Parathyroid adenoma (tissue), 2 donors: Measurements from ENCODE around the gene ZC3H13.

Experiments
- H2AFZ ChIP-seq: fragments of 300-600 bp; sonication (generic); one replicate; pipeline ENCODE4 v1.7.0; 2017; ENCODE audit warnings: antibody characterized with exemption, mild to moderate bottlenecking
- H3K27ac ChIP-seq: fragments of 300-600 bp; sonication (generic); one replicate; pipeline ENCODE4 v1.7.0; 2017
- H3K27me3 ChIP-seq: fragments of 300-600 bp; sonication (generic); one replicate; pipeline ENCODE4 v1.7.0; 2017; ENCODE audit warnings: low read length; ENCODE audit not compliant: control insufficient read depth, insufficient read depth
- H3K36me3 ChIP-seq: fragments of 300-600 bp; sonication (generic); one replicate; pipeline ENCODE4 v1.7.0; 2017; ENCODE audit warnings: low read length; ENCODE audit not compliant: control insufficient read depth, insufficient read depth
- H3K4me1 ChIP-seq: fragments of 300-600 bp; sonication (generic); one replicate; pipeline ENCODE4 v1.7.0; 2017; ENCODE audit warnings: control low read depth
- H3K4me2 ChIP-seq: fragments of 300-600 bp; sonication (generic); one replicate; pipeline ENCODE4 v1.7.0; 2017; ENCODE audit warnings: low read length
- H3K4me3 ChIP-seq: fragments of 300-600 bp; sonication (generic); one replicate; pipeline ENCODE4 v1.7.0; 2017; ENCODE audit warnings: low read depth, low read length
- H3K79me2 ChIP-seq: fragments of 300-600 bp; sonication (generic); one replicate; pipeline ENCODE4 v1.7.0; 2017; ENCODE audit warnings: control low read depth
- H3K9ac ChIP-seq: fragments of 300-600 bp; sonication (generic); one replicate; pipeline ENCODE4 v1.7.0; 2017; ENCODE audit warnings: mild to moderate bottlenecking
- H3K9me3 ChIP-seq: fragments of 300-600 bp; sonication (generic); one replicate; pipeline ENCODE4 v1.7.0; 2017; ENCODE audit warnings: low read length; ENCODE audit not compliant: control insufficient read depth
- CTCF ChIP-seq: fragments of 300-600 bp; sonication (generic); IDR thresholded peaks from one replicate; pipeline ENCODE4 v1.7.0; 2017; ENCODE audit warnings: antibody characterized with exemption, mild to moderate bottlenecking
- donor health status: primary hyperparathyroidism.

Gene ZC3H13

GRCh38 chr13:45943120-45943519, 109.4 kb downstream of the ZC3H13 start:
- no peak overlapping the region for H3K27ac ChIP-seq
- H3K9me3 ChIP-seq: no peaks in the 10 kb centered on the region
- no peak for TF ChIP-seq CTCF
- no peaks in the 10 kb centered on the region for H3K36me3 ChIP-seq
- H2AFZ ChIP-seq: no peak overlapping the region
- H3K4me3 ChIP-seq: no peak overlapping the region
- no peaks in the 10 kb centered on the region for H3K4me1 ChIP-seq
- H3K9ac ChIP-seq: no peak overlapping the region
- no peak overlapping the region for H3K4me2 ChIP-seq
- H3K79me2 ChIP-seq: no peaks in the 10 kb centered on the region
- no peaks in the 10 kb centered on the region for H3K27me3 ChIP-seq

DNA sequence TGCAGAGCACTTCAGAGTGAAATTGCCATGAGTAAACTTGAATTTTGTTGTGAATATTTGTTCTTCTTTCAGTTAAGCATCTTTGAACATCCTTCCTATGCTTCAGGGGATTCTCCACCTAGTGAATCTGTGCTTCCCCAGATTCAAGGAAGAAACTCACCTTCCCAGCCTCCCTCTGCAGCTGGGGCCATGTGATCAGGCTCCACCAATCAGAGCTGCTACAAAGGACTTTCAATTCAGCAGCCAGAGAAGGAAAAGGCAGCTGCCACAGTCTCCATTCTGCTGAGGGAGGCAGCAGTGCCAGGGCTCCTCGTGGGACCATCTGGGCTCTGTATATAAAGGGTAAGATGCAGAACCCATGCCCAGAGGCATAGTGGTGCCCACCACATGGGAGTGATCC, 111.3 kb downstream of the ZC3H13 start:
- H3K9me3 ChIP-seq: no peaks in the 10 kb centered on the region
- no peak overlapping the region for H3K4me2 ChIP-seq
- no peak overlapping the region for H3K27ac ChIP-seq
- H3K4me3 ChIP-seq: no peak overlapping the region
- no peaks in the 10 kb centered on the region for H3K36me3 ChIP-seq
- no peak overlapping the region for H2AFZ ChIP-seq
- H3K27me3 ChIP-seq: no peaks in the 10 kb centered on the region
- no peak overlapping the region for H3K9ac ChIP-seq
- H3K4me1 ChIP-seq: no peaks in the 10 kb centered on the region
- no peaks in the 10 kb centered on the region for H3K79me2 ChIP-seq
- TF ChIP-seq CTCF: no peak

- no peak overlapping the region for H3K4me3 ChIP-seq
- no peak for TF ChIP-seq CTCF
- no peaks in the 10 kb centered on the region for H3K4me1 ChIP-seq
- no peak overlapping the region for H3K9ac ChIP-seq
- H3K79me2 ChIP-seq: no peaks in the 10 kb centered on the region
- H3K36me3 ChIP-seq: no peaks in the 10 kb centered on the region
- no peak overlapping the region for H3K27ac ChIP-seq
- H3K4me2 ChIP-seq: no peak overlapping the region
- H3K27me3 ChIP-seq: no peaks in the 10 kb centered on the region
- H2AFZ ChIP-seq: no peak overlapping the region
- H3K9me3 ChIP-seq: no peaks in the 10 kb centered on the region
These were observed 112.5 kb downstream of the ZC3H13 start for GRCh38 chr13:45940061-45940460.

GRCh38 chr13:45936621-45937020, 115.9 kb downstream of the ZC3H13 start:
- Histone ChIP-seq H3K4me2 (no peak overlapping the region), H3K4me1 (no peaks in the 10 kb centered on the region), H3K4me3 (no peak overlapping the region), H3K36me3 (no peaks in the 10 kb centered on the region), H2AFZ (no peak overlapping the region), H3K9me3 (no peaks in the 10 kb centered on the region), H3K79me2 (no peaks in the 10 kb centered on the region), H3K27me3 (no peaks in the 10 kb centered on the region), H3K9ac (no peak overlapping the region), H3K27ac (no peak overlapping the region)
- TF ChIP-seq CTCF: no peak

GRCh38 chr13:45934283-45934682, 118.3 kb downstream of the ZC3H13 start:
- no peak for TF ChIP-seq CTCF
- H3K36me3 ChIP-seq: no peaks in the 10 kb centered on the region

More at GRCh38 chr13:45934283-45934682, 118.3 kb downstream of the ZC3H13 start:
- H3K27ac ChIP-seq: no peak overlapping the region
- H3K9me3 ChIP-seq: no peaks in the 10 kb centered on the region
- no peak overlapping the region for H3K4me3 ChIP-seq
- no peaks in the 10 kb centered on the region for H3K4me1 ChIP-seq
- H3K9ac ChIP-seq: no peak overlapping the region
- no peak overlapping the region for H2AFZ ChIP-seq
- no peaks in the 10 kb centered on the region for H3K79me2 ChIP-seq
- H3K4me2 ChIP-seq: no peak overlapping the region
- no peaks in the 10 kb centered on the region for H3K27me3 ChIP-seq
